ENCODE measurements around the gene DCC. TPM values are rescaled to one million over a fixed set of nuclear protein-coding genes. Genes with fewer than 3 reads are reported as not detected.

Gene DCC
- total and polyA plus RNA-seq, 2 of the 8 experiments (the other 6 are each of a cell fraction or from before 2014, with no cell fraction given) = 0.14 to 1.4 TPM

- Histone ChIP-seq H3K9me3 (ENCODE audit: insufficient read depth in 2 of 2, low read depth in 1 of 2, low read length in 1 of 2) (no peaks in the 10 kb centered on the region), H4K8ac (ENCODE audit: extremely low read depth, insufficient read depth, low read length) (no peak overlapping the region), H2BK12ac (ENCODE audit: low read depth, low read length) (no peak overlapping the region), H3K56ac (replicated peaks; ENCODE audit: insufficient read length, low read depth, low read length) (no peak overlapping the region), H3K27me3 (replicated peaks in 1 of 4; ENCODE audit: control insufficient read depth in 3 of 4, extremely low read depth in 1 of 4, insufficient read depth in 3 of 4, low read length in 3 of 4) (no peaks in the 10 kb centered on the region), H2AFZ (ENCODE audit: low read length) (0 out of 2 replicates have a peak overlapping the region, but pooled peaks have one; percentile 25), H3K4me1 (replicated peaks in 1 of 4; ENCODE audit: control insufficient read depth in 3 of 4, insufficient read depth in 4 of 4, low read length in 3 of 4) (peaks cover 0 to 4% (median 2%) of the 10 kb centered on the region in 4 experiments; a peak in 2 of 7 replicates), H3K79me1 (ENCODE audit: low read depth, low read length) (no peaks in the 10 kb centered on the region), H3K23me2 (ENCODE audit: low read depth, low read length) (no peaks in the 10 kb centered on the region), H3K79me2 (ENCODE audit: control insufficient read depth in 1 of 2, insufficient read depth in 2 of 2, low read length in 2 of 2) (no peaks in the 10 kb centered on the region), H3K4me3 (ENCODE audit: extremely low read depth in 1 of 4, insufficient read depth in 2 of 4, low read depth in 3 of 4, low read length in 4 of 4) (no peak overlapping the region), H3K4ac (replicated peaks; ENCODE audit: insufficient read length, low read depth, low read length) (no peak overlapping the region), H4K5ac (ENCODE audit: insufficient read length, low read depth, low read length) (no peak overlapping the region), H2BK15ac (ENCODE audit: low read length) (0 out of 2 replicates have a peak overlapping the region, but pooled peaks have one; percentile 40), H3K4me2 (ENCODE audit: insufficient read depth in 1 of 2, low read depth in 2 of 2, low read length in 2 of 2) (peak overlapping the region; percentile 26 to 30; a peak in 1 of 4 replicates), H3K18ac (ENCODE audit: extremely low read depth, low read length) (peak overlapping the region; percentile 56; the same call in 1 of the 2 replicates), H3K36me3 (ENCODE audit: control insufficient read depth in 2 of 4, insufficient read depth in 4 of 4, low read length in 3 of 4) (no peaks in the 10 kb centered on the region), H3K27ac (ENCODE audit: low read depth, low read length) (no peak overlapping the region; the same call in 1 of the 2 replicates), H3K23ac (ENCODE audit: insufficient read length) (no peak overlapping the region), H4K20me1 (replicated peaks in 1 of 2; ENCODE audit: control insufficient read depth in 1 of 2, insufficient read depth in 2 of 2, low read length in 2 of 2) (no peaks in the 10 kb centered on the region), H3K14ac (ENCODE audit: insufficient read length) (no peak overlapping the region), H2BK20ac (ENCODE audit: low read length) (peak overlapping the region; percentile 56; the same call in 1 of the 2 replicates), H2BK120ac (replicated peaks; ENCODE audit: low read depth, low read length) (no peak overlapping the region), H2BK5ac (ENCODE audit: low read depth, low read length) (peak overlapping the region; percentile 88; the same call in 1 of the 2 replicates), H2AK5ac (ENCODE audit: low read depth, low read length) (no peak overlapping the region), H3K9ac (replicated peaks in 1 of 4; ENCODE audit: extremely low read depth in 1 of 4, low read depth in 3 of 4, low read length in 3 of 4) (no peak overlapping the region), H4K91ac (replicated peaks; ENCODE audit: insufficient read length, low read length) (no peak overlapping the region)
- ChIA-PET CTCF (ENCODE audit: partially characterized antibody) (no interaction called here), POLR2A (ENCODE audit: partially characterized antibody) (no interaction called here)
- peak; percentile 19 to 47 for DNase-seq (ENCODE audit: low read depth in 1 of 2, low spot score in 2 of 2)
- WGBS, 2 experiments (ENCODE audit: extremely low coverage in 1 of 2, insufficient coverage in 1 of 2, insufficient read length in 1 of 2, insufficient replicate concordance in 2 of 2, low coverage in 1 of 2, low lambda C conversion rate in 2 of 2, missing lambda C conversion rate in 1 of 2) = 53% methylated on average over 5 of the region's 5 CpGs; no CpG with 5 or more reads in 1 of the 2 experiments
- no peak for FAIRE-seq
- TF ChIP-seq EP300 (IDR thresholded peaks at IDR 0.05; ENCODE audit: borderline replicate concordance in 1 of 2, low read depth in 2 of 2, low read length in 2 of 2) (no peak), EGR1 (IDR thresholded peaks at IDR 0.05; ENCODE audit: borderline replicate concordance, low read depth, low read length) (no peak), ATF2 (IDR thresholded peaks at IDR 0.05; ENCODE audit: low read length) (no peak), SP4 (IDR thresholded peaks at IDR 0.05; ENCODE audit: low read length) (no peak), CTBP2 (IDR thresholded peaks at IDR 0.05; ENCODE audit: borderline replicate concordance, insufficient read depth, insufficient read length, low read length) (no peak), SRF (IDR thresholded peaks at IDR 0.05; ENCODE audit: low read depth, low read length) (peak; percentile 27; the same call in 1 of the 2 replicates), MAX (IDR thresholded peaks at IDR 0.05) (no peak), E2F6 (IDR thresholded peaks at IDR 0.05) (no peak), CBX5 (IDR thresholded peaks at IDR 0.05; ENCODE audit: low read depth, low read length) (no peak), BACH1 (IDR thresholded peaks at IDR 0.05; ENCODE audit: low read length) (no peak)
Measured at GRCh38 chr18:53458944-53459580, 1119.1 kb downstream of the DCC start.

Data from H1 (cell line).